C4-2B (cell line): ENCODE results near the gene ATAD2B.

ENCODE experiments used
- H3K27ac ChIP-seq: fragments of 450-650 bp; 2 replicates; pipeline ENCODE4 v1.5.1; 2017
- ZFX ChIP-seq: fragments of 450-650 bp; IDR thresholded peaks from 2 replicates; pipeline ENCODE4 v1.6.1; 2017
- TF ChIP-seq, protein P1 (sequence below): fragments of 450-650 bp; conservative IDR thresholded peaks from 2 replicates; pipeline ENCODE4 v1.5.1; 2017; ENCODE audit warnings: mild to moderate bottlenecking

ATAD2B gene

DNA sequence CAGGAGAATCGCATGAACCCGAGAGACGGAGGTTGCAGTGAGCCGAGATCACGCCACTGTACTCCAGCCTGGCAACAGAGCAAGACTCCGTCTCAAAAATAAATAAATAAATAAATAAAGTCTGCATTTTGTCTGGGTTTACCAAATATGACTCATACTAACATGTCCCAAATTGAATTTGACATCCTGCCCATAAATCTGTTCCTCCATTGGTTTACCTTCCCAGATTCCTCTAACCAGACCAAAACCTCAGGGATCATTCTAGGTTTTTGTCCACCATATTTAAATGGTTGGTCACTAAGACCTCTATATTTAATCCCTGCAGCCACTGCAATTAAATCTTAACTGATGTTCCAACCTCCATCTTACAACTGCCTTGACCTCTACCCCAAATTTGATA lies 150.9 kb downstream of the ATAD2B start:
- TF ChIP-seq, protein P1, sequence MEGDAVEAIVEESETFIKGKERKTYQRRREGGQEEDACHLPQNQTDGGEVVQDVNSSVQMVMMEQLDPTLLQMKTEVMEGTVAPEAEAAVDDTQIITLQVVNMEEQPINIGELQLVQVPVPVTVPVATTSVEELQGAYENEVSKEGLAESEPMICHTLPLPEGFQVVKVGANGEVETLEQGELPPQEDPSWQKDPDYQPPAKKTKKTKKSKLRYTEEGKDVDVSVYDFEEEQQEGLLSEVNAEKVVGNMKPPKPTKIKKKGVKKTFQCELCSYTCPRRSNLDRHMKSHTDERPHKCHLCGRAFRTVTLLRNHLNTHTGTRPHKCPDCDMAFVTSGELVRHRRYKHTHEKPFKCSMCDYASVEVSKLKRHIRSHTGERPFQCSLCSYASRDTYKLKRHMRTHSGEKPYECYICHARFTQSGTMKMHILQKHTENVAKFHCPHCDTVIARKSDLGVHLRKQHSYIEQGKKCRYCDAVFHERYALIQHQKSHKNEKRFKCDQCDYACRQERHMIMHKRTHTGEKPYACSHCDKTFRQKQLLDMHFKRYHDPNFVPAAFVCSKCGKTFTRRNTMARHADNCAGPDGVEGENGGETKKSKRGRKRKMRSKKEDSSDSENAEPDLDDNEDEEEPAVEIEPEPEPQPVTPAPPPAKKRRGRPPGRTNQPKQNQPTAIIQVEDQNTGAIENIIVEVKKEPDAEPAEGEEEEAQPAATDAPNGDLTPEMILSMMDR, result no peak
- TF ChIP-seq ZFX, result no peak

DNA sequence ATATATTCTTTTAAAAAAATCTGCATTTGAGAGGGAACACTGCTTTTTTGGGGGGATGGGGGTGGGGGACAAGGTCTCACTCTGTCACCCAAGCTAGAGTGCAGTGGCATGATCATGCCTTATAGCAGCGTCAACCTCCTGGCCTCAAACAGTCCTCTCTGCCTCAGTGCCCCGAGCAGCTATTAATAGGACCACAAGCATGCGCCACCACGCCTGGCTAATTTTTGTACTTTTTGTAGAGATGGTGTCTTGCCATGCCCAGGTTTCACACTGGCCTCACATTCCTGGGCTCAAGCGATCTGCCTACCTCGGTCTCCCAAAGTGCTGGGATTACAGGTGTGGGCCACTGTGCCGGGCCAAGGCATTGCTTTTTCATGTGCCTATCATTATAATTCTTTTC lies 154.2 kb downstream of the ATAD2B start:
- TF ChIP-seq ZFX, result no peak
- TF ChIP-seq, protein P1, result no peak

More for the DNA sequence above, 150.9 kb downstream of the ATAD2B start:
- no peak overlapping the region for H3K27ac ChIP-seq

DNA sequence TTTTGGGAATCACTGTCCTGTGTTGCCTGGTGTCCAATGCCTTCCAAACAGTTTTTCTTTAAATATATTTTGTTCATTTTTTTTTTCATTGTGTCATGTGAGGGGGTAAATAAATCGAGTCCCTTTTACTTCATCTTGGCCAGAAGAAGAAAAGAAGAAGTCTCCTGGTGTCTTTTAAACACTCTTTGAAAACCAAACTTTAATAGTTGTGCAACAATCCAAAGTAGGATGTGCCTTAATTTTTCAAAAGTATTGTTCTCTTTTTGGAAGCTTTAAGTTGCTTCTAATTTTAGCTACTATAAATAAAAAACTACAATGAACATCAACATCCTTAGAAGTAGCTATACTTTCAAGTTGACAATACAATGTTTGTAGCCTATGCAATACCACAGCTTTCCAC lies 154.9 kb downstream of the ATAD2B start:
- no peak overlapping the region for H3K27ac ChIP-seq
- TF ChIP-seq ZFX, result no peak
- TF ChIP-seq, protein P1, result no peak

More for the DNA sequence above, 154.2 kb downstream of the ATAD2B start:
- H3K27ac ChIP-seq, result no peak overlapping the region

DNA sequence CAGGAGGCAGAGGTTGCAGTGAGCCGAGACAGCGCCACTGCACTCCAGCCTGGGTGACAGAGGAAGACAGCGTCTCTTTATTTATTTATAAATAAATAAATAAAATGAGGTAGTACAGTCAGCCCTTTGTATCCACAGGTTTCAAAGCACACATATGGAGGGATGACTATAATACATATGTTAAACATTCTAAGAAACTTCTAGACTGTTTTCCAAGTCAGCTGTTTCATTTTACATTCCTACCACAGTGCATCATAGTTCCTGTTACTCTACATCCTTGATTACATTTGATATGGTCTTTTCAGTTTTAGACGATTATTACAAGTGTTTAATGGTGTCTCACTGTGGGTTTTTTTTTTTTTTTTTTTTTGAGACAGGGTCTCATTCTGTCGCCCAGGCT lies 157.6 kb downstream of the ATAD2B start:
- H3K27ac ChIP-seq, result no peak overlapping the region
- TF ChIP-seq, protein P1, result no peak
- no peak for TF ChIP-seq ZFX

DNA sequence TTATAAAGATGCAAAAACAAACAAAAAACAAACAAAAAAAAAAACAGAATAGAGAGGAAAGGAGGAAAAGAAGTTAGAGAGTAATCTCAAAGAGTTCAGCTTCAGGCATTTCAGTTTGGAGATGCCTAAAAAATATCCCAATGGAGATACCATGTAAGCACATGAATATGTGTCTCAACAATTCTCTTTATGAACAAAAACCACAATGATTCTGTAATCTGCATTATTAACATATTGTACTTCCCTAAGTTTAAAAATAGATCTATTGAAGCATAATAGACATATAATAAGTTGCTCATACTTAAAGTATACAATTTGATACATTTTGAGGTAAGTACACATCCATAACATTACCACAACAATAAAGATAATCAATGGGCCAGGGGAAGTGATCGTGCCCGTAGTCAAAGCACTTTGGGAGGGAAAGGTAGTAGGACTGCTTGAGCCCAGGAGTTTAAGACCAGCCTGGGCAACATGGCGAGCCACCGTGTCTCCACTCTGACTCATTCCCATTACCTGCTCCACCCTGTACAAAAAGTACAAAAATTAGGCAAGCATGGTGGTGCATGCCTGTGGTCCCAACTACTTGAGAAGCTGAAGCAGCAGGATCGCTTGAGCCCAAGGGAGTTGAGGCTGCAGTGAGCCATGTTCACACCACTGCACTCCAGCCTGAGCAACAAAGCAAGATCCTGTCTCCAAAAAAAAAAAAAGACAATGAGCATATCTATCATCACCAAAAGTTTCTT lies 158.9 kb downstream of the ATAD2B start:
- H3K27ac ChIP-seq, result no peak overlapping the region
- TF ChIP-seq ZFX, result no peak
- TF ChIP-seq, protein P1, result no peak

DNA sequence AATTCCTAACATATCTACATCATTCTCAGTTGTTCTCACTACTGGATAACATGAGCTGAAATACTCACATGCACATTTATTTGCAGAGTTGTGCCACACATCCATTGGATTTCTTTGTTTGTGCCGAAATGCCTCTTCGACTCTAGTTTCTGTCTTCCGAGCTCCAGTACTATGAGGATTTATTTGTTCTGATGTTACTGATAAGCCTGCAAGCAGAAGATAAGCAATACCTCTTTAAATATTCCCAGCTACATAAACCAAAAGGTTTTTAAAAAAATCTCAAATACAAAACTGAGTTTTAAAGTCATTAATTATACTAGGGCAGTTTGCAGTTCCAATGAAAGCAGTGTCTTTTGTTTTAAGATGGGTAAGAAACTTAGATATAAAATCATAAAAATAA lies 164.8 kb downstream of the ATAD2B start:
- TF ChIP-seq, protein P1, result no peak
- TF ChIP-seq ZFX, result no peak
- H3K27ac ChIP-seq, result no peak overlapping the region

DNA sequence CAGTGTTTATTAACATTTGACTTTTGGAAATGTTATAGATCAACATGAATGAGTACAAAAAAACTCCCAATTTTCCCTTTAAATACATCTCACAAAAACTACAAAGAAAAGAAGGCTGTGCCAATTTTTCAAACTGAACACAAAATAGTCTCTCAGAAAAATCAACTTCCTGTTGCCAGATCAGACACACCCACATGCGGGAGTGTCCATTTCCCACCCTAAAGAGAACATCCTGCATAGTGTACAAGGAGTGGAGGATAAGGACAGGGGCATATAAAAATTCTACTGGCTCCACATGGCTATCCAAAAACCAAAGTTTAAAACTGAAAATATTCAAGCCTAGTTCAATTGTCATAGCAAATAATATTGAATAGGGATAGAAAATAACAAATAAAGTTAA lies 165.3 kb downstream of the ATAD2B start:
- no peak for TF ChIP-seq ZFX
- TF ChIP-seq, protein P1, result no peak
- H3K27ac ChIP-seq, result no peak overlapping the region
